ENCODE results near the gene RNU6-1.
A peak's percentile ranks its signal among the peaks of the same experiment; 100 is the strongest.

- TF ChIP-seq EZH2 (IDR thresholded peaks at IDR 0.05; ENCODE audit: borderline replicate concordance, low read length): no peak
- TF ChIP-seq, protein P1, sequence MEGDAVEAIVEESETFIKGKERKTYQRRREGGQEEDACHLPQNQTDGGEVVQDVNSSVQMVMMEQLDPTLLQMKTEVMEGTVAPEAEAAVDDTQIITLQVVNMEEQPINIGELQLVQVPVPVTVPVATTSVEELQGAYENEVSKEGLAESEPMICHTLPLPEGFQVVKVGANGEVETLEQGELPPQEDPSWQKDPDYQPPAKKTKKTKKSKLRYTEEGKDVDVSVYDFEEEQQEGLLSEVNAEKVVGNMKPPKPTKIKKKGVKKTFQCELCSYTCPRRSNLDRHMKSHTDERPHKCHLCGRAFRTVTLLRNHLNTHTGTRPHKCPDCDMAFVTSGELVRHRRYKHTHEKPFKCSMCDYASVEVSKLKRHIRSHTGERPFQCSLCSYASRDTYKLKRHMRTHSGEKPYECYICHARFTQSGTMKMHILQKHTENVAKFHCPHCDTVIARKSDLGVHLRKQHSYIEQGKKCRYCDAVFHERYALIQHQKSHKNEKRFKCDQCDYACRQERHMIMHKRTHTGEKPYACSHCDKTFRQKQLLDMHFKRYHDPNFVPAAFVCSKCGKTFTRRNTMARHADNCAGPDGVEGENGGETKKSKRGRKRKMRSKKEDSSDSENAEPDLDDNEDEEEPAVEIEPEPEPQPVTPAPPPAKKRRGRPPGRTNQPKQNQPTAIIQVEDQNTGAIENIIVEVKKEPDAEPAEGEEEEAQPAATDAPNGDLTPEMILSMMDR (IDR thresholded peaks at IDR 0.05; ENCODE audit: low read length): peak; percentile 84
Observed at GRCh38 chr15:67836477-67836876, 3.4 kb downstream of the RNU6-1 start.

All from OCI-LY1 (cell line).